T-helper 2 cell (primary cell): ENCODE measurements around the gene MVB12B.

ENCODE experiments used
- DNase-seq, 5 experiments: peaks; one replicate each; pipeline versions ENCODE4 v3.0.0 to v3.0.0-alpha.2; 2012 to 2022

The MVB12B gene

DNA sequence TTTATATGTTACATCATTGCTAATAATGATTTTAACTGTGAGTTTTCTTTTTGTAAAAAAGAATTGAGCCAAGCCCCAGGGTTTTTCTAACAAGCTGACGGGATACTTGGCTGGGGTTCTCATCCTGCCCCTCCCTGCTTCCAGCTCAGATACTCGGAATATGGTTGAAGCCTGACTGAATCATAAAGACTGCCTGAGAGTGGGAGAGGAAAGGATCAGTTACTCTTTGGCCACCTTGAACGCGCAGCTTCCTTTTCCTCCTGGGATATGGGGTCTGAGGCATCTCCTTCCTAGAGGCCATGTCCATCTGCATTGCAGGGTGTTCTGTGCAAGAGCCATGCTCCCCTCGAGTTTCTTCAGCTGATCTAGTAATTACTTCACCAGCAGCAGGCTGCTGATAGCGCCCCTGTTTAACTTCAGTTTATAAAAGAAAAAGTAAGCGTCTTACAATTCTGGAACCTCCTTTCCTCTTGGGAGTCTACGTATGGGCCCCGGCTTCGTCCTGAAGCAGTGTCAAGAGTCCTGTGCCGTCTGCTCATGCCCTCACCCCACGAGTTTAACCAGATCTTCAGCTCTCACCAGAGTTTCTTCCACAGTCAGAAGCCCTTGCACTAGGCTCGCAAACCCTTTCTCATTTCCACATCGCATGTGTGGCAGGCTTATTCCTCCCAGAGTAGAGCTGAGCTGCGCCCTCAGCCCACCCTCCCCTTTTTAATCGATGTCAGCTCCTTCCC is 130.0 kb downstream of the MVB12B start:
- DNase-seq: no peak

DNA sequence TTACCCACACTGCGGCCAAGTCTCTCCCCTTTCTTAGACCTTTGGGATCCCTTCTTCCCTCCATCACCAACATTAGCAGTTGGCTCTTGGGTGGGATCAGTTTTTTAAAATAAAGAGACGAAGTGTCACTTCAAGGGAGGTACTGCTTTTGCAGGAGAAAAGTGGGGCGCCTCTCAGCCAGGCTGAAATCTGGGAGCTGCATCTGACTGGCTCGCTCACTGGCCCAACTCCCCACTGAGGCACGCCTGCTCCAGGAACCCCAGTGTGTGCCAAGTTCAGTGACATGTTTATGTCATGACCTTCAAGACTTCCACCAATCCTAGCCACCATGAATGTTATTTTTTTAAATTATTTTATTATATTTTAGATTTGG is 130.5 kb downstream of the MVB12B start:
- DNase-seq: no peak

DNA sequence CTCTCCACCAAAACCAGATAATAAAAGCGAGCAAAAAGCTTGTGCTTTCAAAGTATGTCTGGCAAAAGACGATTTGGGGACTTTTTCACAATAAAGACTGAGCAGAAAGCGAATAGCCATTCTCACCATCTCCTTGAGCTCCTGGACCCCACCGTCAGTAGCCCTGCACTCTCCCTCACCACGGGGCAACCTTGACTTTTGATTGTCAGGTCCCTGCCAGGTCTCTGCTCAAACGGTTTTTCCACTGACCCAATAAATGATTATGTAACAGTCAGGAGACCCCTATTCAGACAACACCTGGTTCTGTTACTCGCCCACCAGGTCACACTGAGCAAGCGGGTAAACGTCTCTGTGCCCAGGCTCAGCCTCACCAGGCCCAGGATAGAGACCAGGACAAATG is 131.3 kb downstream of the MVB12B start:
- no peak for DNase-seq

DNA sequence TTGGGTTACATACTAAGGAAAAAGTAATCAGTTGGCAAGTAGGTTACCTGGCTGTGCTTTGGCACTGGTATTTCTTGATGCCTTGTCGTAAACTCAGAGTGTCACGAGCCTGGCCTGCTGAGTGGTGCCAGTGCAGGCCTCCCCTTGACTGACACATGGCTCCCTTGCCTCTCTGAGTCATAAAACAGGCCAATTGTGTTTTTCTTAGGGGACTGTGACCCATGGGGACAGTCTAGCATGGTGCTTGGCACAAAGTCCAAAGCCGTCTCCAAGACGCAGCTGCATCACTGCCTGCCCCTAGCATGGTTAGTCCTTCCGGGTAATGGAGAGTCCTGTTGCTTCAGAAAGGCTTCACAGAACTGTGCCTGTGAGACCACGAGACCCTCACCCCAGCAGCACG is 132.5 kb downstream of the MVB12B start:
- DNase-seq: no peak

DNA sequence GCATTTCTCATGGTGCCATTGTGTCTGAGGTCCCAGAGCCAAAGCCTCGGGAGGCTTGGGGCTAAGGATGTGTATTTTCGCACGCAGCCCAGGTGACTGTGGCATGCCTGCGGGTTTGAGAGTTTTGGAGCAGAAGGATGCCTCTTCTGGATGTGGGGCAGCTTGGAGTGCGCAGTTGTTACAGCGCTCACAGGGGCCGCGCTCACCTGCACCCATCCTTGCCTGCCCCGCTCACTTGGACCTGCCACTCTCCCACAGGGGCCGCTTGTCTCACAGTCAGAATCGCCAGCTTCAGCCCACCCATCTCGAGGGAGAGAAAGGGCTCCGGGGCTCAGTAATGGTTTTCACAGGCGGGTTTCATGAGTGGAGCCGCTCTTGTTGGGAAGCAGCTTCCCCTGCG is 132.9 kb downstream of the MVB12B start:
- no peak for DNase-seq

DNA sequence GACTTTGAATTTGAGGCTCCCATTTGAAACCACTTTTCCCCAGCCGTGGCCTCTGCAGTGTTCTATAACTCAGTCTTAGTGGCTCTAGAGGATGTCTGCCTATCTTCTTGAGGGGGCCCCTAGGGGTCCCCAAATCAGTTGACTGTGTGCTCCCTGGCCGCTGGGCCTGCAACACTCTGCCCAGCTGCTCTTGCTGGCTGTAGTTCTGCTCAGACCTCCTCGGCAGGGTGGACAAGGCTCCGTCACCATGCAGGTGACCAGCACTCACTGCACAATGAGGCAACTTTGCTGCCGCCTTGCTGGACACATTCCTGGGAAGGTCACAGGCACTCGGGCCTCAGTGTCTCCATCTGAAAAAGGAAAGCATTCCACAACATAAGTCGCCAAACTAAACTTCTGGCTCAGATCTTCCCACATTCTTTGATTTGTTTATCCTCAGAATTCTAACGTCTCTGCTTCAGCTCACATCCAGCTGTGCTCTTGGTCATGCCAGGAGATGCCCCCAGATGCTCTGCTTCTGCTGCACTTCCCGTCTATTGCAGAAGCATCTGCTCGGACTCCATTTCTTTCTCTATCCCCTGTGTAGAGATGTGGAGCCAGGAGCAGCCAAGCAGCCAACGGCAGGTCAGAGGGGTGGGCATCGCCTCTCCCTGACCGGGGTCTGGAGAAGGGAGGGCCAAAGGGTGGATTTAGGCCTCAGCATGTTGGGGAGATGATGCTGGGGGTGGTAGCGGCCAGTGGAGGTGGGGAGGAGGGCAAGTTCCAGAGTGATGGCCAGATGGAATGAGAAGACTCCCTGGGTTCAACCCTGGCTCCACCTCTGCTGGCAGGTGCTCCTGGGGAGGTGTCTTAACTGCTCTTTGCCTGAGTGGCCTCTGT is 133.6 kb downstream of the MVB12B start:
- DNase-seq: no peak

DNA sequence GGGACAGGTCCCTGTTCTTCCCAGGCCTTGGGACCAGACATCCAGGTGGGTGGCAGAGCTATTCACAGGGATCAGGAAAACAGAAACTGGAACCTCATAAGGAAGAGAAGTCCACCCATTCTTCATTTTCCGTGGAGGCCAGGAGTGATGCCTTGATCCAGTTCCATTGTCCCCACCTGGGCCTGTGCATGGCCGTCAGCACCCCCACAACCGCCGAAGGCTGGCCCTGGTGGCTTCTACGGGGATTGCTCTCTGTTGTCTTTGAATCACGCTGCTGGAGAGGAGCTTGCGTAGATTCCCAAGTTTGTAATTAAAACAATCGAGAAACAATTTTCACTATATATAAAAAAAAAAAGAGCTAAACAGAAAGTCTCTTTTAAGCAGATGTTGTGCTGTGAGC is 134.4 kb downstream of the MVB12B start:
- DNase-seq: no peak

DNA sequence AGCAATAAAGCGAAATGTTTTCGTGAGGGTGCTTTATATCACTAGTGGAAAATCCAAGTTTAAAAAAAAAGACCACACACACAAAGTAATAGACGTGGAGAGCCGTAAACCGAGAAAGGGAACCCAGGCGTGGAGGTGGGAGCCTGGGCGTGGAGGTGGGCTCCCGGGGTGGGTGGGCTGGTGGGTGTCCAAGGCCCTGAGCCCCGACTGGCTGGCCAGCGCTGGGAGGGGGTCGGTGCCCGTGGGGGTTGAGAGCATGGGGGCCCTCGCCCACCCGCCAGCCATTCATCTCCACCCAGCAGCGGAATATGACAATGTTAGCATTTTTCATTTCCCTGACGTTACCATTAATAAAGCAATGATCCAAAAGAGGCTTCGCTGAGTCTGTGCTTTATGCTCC is 135.0 kb downstream of the MVB12B start:
- no peak for DNase-seq

DNA sequence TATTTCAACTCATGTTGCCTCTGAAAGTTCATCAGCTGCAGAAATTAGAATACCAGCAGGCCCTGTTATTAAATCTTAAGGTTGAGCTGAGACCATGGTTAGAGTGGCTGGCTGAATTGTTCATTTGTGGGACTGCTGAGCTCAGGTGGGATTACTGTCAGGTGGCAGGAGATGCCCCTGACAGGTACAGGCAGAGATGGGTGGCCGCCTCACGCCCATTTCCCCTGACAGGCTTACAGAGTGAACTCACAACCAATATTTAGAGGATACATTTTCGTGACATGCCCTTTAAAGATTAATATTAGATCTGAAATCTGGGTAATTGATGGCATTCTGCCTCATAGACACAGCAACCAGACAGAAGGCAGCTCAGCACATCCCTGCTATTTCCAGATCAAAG is 136.0 kb downstream of the MVB12B start:
- no peak for DNase-seq

DNA sequence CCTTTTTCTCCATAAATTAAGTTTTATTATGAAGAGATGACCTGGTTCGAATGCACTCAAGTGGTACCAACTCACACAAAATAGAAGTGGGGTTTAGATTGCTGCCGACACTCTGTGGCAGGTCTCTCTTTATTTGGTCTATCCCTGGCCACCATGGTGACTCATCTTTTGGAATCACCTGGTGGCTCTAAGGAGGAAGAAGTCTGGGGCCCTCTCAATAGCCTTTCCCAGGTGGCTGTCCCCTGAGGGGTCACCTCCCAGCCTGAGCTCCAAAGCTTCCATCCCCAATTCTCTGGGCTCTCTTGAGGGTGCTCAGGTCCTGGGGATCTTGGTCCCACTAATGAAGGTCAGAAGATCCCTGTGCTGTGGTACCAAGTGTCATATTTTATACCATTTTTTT is 136.8 kb downstream of the MVB12B start:
- no peak for DNase-seq

DNA sequence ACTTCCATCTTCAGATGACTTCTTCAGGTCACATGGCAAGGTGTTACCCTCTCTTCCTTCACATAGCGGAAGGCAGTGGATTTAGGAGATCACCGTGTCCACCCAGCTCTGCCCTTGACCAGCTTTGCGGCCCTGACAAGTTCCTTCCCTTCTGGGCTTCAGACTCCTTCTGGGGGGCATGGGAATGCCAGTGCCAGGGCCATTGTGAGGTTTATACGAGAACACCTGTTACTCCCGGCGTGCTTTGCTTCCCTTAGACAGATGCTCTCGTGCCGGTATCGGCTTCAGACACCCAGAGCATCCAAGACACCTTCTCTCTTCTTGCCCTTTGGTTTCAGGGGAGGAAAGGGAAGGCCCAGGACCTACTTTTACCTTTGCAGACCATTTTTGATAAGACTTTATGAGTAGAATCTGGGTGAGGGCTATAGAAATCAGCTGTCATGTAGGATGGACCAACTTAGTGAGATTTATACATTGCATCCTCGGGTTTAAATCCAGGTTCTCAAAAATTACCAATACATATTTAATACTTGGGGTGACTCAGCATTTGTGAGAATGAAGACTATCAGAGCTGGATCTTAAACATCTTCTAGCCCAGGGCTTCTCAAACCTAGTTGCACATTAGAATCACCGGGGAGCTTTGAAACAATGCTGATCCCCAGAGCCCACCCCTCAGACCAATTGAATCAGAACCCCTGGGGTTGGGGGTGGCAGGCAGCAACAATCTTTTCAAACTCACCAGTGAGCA is 138.2 kb downstream of the MVB12B start:
- no peak for DNase-seq

DNA sequence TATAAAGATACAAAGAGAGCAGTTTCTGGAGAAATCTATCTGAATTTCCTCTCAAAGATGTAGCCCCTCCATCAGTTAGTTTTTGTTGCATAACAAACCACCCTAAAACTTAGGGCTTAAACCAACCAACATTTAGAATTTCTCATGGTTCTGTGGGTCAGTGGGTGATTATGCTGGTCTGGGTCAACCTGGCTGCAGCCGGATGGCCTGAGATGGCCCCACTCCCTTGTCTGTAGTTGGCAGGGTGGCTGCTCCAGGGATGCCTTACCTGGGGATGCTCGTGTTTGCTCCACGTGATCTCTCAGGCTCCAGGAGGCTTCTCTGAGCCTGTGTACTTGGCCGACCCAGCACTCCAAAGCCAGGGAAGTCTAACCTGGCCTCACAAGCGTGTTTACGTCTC is 139.3 kb downstream of the MVB12B start:
- no peak for DNase-seq

DNA sequence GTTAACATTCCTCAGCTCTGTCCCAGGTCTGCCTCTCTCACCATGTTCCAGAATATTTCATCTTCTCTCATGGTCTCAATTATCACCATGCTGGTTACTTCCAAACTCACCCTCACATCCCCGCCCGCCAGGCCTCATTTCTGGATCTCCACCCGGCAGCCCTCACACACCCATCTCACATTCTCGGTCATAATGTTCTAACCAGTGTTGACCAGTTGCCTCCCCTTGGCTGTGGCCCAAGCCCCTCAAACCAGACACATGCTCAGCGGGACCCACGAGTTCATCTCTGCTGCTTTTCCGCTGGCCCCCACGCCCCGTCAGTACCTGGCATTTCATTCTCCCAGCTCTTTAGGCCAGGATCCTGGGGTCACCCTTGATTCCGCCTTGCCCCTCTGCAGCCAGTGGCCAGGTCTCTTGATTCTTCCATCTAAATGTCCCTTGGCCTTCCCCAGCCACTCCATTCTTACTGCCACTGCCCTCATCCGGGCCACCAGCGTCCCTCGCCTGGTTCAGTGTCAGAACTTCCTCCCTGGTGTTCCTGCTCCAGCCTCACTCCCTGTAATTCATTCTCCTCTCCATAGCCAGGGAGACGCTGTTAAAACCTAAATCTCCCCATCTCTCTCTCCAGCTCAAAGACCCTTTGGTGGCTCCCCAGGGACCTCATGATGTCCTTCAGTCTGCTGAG is 141.7 kb downstream of the MVB12B start:
- DNase-seq: no peak

DNA sequence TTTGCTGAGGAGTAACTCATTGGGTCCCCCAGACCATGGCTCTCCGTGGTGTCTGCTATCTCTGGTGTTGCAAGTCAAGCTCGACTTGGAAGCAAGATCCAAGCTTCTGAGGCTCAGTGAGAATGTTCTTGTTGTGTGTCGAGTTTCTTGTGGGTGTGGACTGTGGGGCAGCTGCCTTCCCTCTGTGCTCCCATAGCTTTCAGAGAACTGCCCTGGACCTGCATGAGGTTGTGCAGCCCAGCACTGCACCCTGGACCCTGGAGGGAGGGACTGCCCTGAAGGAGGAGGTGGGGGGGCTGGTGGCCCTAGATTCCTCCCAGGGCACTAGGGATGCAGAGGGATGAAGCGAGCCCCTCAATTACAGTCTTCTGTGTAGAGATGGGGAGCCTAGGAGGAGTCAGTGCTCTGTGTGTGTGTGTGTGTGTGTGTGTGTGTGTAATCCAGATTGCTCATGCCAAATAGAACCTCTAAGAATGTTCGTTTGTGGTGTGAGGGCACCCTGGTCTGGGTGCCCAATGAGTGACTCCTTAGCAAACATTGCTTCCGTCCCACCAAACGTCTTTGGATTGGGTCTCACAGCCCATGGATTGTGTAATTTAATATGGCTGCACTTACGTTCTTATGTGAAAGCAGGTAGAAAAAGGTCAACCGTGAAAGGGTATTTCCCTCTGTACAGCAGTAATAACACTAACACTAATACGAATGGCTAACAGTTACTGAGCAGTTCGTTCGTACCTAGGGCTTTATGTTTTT is 143.8 kb downstream of the MVB12B start:
- peak in 2 of 5 experiments; percentile 66 to 77 for DNase-seq

DNA sequence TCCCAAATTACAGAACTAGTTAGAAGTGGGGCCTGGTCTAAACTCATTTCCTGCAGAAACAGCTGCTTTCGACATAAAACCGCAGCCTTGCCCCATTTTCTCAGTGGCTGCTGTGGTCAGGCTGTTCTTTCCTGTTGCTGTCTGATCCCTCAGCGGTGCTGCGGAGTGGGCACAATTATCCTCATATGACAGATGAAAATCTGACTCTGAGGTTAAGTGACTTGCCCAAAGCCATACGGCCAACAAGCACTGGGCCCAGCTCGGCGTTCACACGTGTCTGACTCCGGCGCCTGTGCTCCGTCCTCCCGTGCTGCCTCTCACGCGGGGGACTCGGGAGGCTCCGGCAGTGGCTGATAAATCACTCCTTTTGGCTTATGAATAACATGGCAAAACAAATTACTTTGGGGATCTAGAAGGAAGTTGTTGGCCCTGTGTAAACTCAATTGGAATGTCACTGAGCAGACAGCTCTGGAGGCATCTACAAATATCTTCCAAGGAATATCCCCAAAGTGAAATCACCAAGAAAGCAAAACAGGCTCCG is 144.5 kb downstream of the MVB12B start:
- DNase-seq: peak; percentile 20 to 98 (median 52)

DNA sequence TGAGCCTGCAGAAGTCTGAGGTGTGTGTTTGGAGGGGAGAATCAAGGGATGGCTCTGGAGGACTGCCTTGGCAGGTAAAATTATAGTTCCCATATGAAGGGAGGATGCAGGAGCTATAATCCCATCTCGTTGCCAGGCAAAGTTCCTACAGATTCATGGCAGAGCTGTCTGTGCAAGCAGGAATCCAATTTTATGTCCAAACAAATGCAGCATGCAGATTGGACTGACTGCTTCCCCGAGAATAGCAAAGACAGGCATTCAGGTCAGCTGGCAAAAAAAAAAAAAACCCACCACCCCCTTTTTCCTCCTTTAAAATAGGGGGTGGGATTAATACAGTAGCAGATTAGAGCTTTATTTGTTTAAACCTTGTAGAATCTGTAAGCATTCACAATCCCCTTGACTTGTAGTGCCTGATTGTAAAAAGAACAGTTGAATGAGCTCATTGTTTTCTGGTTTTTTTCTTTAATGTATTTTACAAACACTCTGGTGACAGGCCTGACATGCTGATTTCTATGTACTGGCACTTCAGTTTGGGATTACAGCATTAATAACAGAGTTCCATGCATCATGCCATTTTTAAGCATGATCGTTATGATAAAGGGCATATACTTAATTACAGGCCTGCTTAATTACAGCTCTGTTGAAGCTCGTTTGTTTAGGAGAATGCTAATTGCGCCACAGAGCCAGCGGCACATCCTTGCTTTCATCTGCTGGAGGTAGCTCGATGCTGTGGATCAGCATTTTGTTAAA is 145.7 kb downstream of the MVB12B start:
- no peak for DNase-seq

DNA sequence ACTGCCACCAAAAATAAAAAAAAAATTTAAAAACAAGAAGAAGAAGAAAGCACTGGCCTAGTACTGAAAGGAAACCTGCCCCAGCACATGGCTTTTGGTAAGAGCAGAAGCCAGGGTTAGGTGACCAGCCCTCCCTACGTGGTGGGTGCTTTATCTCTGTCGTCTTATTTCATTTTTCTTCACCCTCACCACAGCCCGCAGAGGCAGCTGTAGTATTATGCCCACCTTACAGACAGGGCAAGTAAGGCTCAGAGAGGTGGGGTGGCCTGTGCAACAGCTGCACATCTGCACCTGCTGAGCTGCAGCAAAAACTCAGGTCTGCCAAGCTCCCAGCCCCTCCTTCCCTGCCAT is 146.3 kb downstream of the MVB12B start:
- peak in 2 of 5 experiments; percentile 12 to 18 for DNase-seq

DNA sequence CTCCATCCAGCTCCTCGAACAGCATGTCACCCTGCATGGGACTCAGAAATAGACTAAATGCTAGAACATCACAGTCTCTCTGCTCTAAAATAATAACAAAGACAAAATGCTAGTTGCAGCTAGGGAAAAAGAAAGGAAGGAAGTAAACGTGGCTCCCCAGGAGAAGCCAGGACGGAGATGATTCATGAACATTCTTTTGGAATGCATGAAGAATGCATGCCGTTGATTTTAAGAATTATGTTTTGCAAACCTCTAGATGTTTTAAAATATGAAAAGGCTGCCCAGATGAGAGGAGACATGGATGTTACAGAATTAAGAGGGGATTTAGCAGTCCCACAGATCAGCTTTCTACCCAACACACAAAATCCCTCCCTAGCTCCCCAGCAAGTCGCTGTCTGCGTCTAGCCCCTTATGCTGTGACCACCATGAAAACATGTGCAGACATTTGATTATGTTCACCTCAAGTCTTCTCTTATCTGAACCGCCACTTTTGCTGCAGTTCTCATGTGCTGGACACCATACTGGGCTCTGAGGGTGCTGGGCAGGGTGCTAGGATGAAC is 147.7 kb downstream of the MVB12B start:
- DNase-seq: no peak

DNA sequence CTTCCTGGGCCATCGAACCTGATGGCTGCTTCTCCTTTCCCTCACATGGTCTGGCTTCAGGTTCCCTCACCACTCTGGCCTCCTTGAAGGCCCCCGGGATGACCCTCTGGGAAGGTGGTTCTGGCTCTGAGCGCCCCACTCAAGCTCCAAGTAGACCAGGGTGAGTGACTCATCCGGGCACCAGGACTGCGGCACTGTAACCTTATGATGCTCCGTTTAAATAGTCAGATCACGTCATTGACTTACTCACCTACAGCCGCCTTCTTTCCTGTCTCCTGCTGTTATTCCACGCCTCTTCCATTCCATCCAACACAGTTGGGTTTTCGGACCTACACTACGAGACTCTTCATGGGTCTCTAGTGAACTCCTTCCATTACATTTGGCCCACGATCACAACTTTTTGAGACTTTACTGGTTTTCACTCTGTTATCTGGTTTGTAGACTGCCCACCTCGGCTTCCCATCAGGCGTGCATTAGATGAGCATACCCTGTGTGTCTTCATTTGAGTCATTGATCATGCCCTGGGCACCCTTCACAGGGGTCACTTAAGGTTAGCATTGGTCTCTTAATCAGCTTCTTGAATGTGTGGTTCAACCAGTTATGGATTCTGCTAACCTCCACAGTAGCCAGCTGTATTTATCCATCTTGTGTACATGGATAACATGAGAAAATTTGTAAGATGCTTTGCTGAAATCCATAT is 148.3 kb downstream of the MVB12B start:
- DNase-seq: no peak

DNA sequence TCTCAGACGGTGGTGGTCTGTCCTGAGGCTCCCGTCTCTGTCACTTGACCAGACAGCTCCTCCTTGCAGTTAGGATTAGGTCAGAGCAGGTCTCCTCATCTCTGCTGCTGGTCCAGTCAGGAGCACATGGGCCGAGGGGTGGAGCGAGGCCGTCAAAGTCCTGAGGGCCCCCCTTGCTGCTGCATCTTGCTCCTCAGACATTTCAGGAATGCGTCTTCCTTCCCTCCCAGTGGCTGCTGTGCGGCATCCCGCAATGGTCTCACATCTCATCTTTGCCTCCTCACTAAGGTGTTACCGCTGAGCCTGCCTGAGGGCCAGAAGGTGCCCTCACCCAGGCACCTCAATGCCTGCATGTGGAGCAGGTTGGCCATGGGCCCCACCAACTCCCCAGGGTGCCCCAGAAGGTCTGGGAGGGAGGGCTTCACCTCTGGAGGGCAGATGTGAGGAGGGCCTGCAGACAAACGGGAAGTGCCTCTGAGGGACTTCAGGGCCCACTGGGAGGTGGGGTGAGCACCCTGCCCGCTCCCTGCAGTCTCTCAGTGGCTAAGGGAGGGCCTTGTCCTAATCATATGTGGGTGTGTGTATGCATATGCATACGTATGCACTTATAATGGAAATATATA is 149.4 kb downstream of the MVB12B start:
- DNase-seq: no peak
